ENCODE data around the gene RNF166. TPM values are rescaled to one million over a fixed set of nuclear protein-coding genes. Genes with fewer than 3 reads are reported as not detected.

Gene RNF166
- total and polyA plus RNA-seq, 4 donors: 7.8 to 27.2 (median 23.5) TPM

- H3K27me3 ChIP-seq (ENCODE audit: control insufficient read depth, insufficient read depth, low read length): peaks cover 53% of the 10 kb centered on the region
- no peak overlapping the region for H3K4me3 ChIP-seq (ENCODE audit: low read depth, low read length)
- no peaks in the 10 kb centered on the region for H3K9me3 ChIP-seq (ENCODE audit: control insufficient read depth, insufficient read depth, low read length)
- 61% methylated on average over 6 of the region's 10 CpGs for WGBS (ENCODE audit: insufficient coverage)
- peaks cover 21% of the 10 kb centered on the region for H3K4me1 ChIP-seq (ENCODE audit: control insufficient read depth, insufficient read depth, low read length)
- H3K36me3 ChIP-seq (ENCODE audit: control insufficient read depth, insufficient read depth, low read length): no peaks in the 10 kb centered on the region
- no peak for DNase-seq (ENCODE audit: low read depth in 4 of 6, low spot score in 6 of 6)
- no peak overlapping the region for H3K27ac ChIP-seq (ENCODE audit: low read depth, low read length)
These were observed 19.0 kb downstream of the RNF166 start for GRCh38 chr16:88687254-88687576.

GRCh38 chr16:88686439-88687253 is 19.6 kb downstream of the RNF166 start, which contains the start of gene SNAI3:
Gene SNAI3 (minus strand): TSS chr16:88686507. CDS start chr16:88686406, 101 bp downstream.
- H3K27me3 ChIP-seq (ENCODE audit: control insufficient read depth, insufficient read depth, low read length): peaks cover 56% of the 10 kb centered on the region
- peak in 2 of 6 donors; percentile 55 to 59 for DNase-seq (ENCODE audit: low read depth in 4 of 6, low spot score in 6 of 6)
- peak within 1 kb of the TSS; percentile 24 for H3K4me3 ChIP-seq (ENCODE audit: low read depth, low read length)
- peaks cover 26% of the 10 kb centered on the region for H3K4me1 ChIP-seq (ENCODE audit: control insufficient read depth, insufficient read depth, low read length)
- H3K27ac ChIP-seq (ENCODE audit: low read depth, low read length): no peak within 1 kb of the TSS
- 5% methylated on average over 65 of the region's 65 CpGs for WGBS (ENCODE audit: insufficient coverage)
- H3K9me3 ChIP-seq (ENCODE audit: control insufficient read depth, insufficient read depth, low read length): no peaks in the 10 kb centered on the region
- no peaks in the 10 kb centered on the region for H3K36me3 ChIP-seq (ENCODE audit: control insufficient read depth, insufficient read depth, low read length)

- no peaks in the 10 kb centered on the region for H3K9me3 ChIP-seq (ENCODE audit: control insufficient read depth, insufficient read depth, low read length)
- no peak for DNase-seq (ENCODE audit: low read depth in 4 of 6, low spot score in 6 of 6)
- peaks cover 30% of the 10 kb centered on the region for H3K4me1 ChIP-seq (ENCODE audit: control insufficient read depth, insufficient read depth, low read length)
- H3K36me3 ChIP-seq (ENCODE audit: control insufficient read depth, insufficient read depth, low read length): no peaks in the 10 kb centered on the region
- H3K27me3 ChIP-seq (ENCODE audit: control insufficient read depth, insufficient read depth, low read length): peaks cover 59% of the 10 kb centered on the region
- peak overlapping the region; percentile 24 for H3K4me3 ChIP-seq (ENCODE audit: low read depth, low read length)
- H3K27ac ChIP-seq (ENCODE audit: low read depth, low read length): no peak overlapping the region
- 0% methylated on average over 23 of the region's 25 CpGs for WGBS (ENCODE audit: insufficient coverage)
These were observed 20.2 kb downstream of the RNF166 start for GRCh38 chr16:88686062-88686438.

GRCh38 chr16:88685156-88686061 is 20.8 kb downstream of the RNF166 start:
- DNase-seq (ENCODE audit: low read depth in 4 of 6, low spot score in 6 of 6): no peak
- peaks cover 61% of the 10 kb centered on the region for H3K27me3 ChIP-seq (ENCODE audit: control insufficient read depth, insufficient read depth, low read length)
- peaks cover 30% of the 10 kb centered on the region for H3K4me1 ChIP-seq (ENCODE audit: control insufficient read depth, insufficient read depth, low read length)
- no peaks in the 10 kb centered on the region for H3K36me3 ChIP-seq (ENCODE audit: control insufficient read depth, insufficient read depth, low read length)
- no peak overlapping the region for H3K4me3 ChIP-seq (ENCODE audit: low read depth, low read length)
- no peaks in the 10 kb centered on the region for H3K9me3 ChIP-seq (ENCODE audit: control insufficient read depth, insufficient read depth, low read length)
- H3K27ac ChIP-seq (ENCODE audit: low read depth, low read length): no peak overlapping the region
- WGBS (ENCODE audit: insufficient coverage): 9% methylated on average over 21 of the region's 33 CpGs

GRCh38 chr16:88684569-88685155 is 21.5 kb downstream of the RNF166 start:
- no peak for DNase-seq (ENCODE audit: low read depth in 4 of 6, low spot score in 6 of 6)
- Histone ChIP-seq H3K27me3 (ENCODE audit: control insufficient read depth, insufficient read depth, low read length) (peaks cover 61% of the 10 kb centered on the region), H3K9me3 (ENCODE audit: control insufficient read depth, insufficient read depth, low read length) (no peaks in the 10 kb centered on the region), H3K4me3 (ENCODE audit: low read depth, low read length) (no peak overlapping the region), H3K27ac (ENCODE audit: low read depth, low read length) (no peak overlapping the region), H3K4me1 (ENCODE audit: control insufficient read depth, insufficient read depth, low read length) (peaks cover 30% of the 10 kb centered on the region), H3K36me3 (ENCODE audit: control insufficient read depth, insufficient read depth, low read length) (no peaks in the 10 kb centered on the region)
- WGBS (ENCODE audit: insufficient coverage): 65% methylated on average over 14 of the region's 15 CpGs

- H3K27ac ChIP-seq (ENCODE audit: low read depth, low read length): no peak overlapping the region
- H3K36me3 ChIP-seq (ENCODE audit: control insufficient read depth, insufficient read depth, low read length): peaks cover 3% of the 10 kb centered on the region
- whole genome bisulfite sequencing (ENCODE audit: insufficient coverage): 48% methylated on average over 21 of the region's 21 CpGs
- H3K9me3 ChIP-seq (ENCODE audit: control insufficient read depth, insufficient read depth, low read length): no peaks in the 10 kb centered on the region
- DNase-seq (ENCODE audit: low read depth in 4 of 6, low spot score in 6 of 6): peak in 1 of 6 donors; percentile 25
- peaks cover 50% of the 10 kb centered on the region for H3K27me3 ChIP-seq (ENCODE audit: control insufficient read depth, insufficient read depth, low read length)
- no peak overlapping the region for H3K4me3 ChIP-seq (ENCODE audit: low read depth, low read length)
- peaks cover 36% of the 10 kb centered on the region for H3K4me1 ChIP-seq (ENCODE audit: control insufficient read depth, insufficient read depth, low read length)
These were observed 24.3 kb downstream of the RNF166 start for GRCh38 chr16:88681709-88682451.

GRCh38 chr16:88681084-88681680 is 25.0 kb downstream of the RNF166 start:
- 56% methylated on average over 31 of the region's 31 CpGs for WGBS (ENCODE audit: insufficient coverage)
- Histone ChIP-seq H3K4me3 (ENCODE audit: low read depth, low read length) (no peak overlapping the region), H3K4me1 (ENCODE audit: control insufficient read depth, insufficient read depth, low read length) (peaks cover 30% of the 10 kb centered on the region), H3K27ac (ENCODE audit: low read depth, low read length) (no peak overlapping the region), H3K27me3 (ENCODE audit: control insufficient read depth, insufficient read depth, low read length) (peaks cover 45% of the 10 kb centered on the region), H3K36me3 (ENCODE audit: control insufficient read depth, insufficient read depth, low read length) (peaks cover 9% of the 10 kb centered on the region), H3K9me3 (ENCODE audit: control insufficient read depth, insufficient read depth, low read length) (no peaks in the 10 kb centered on the region)
- DNase-seq (ENCODE audit: low read depth in 4 of 6, low spot score in 6 of 6): no peak

- Histone ChIP-seq H3K4me3 (ENCODE audit: low read depth, low read length) (no peak overlapping the region), H3K27ac (ENCODE audit: low read depth, low read length) (no peak overlapping the region), H3K36me3 (ENCODE audit: control insufficient read depth, insufficient read depth, low read length) (peaks cover 13% of the 10 kb centered on the region), H3K4me1 (ENCODE audit: control insufficient read depth, insufficient read depth, low read length) (peaks cover 24% of the 10 kb centered on the region), H3K9me3 (ENCODE audit: control insufficient read depth, insufficient read depth, low read length) (no peaks in the 10 kb centered on the region), H3K27me3 (ENCODE audit: control insufficient read depth, insufficient read depth, low read length) (peaks cover 39% of the 10 kb centered on the region)
- WGBS (ENCODE audit: insufficient coverage): 79% methylated on average over 3 of the region's 5 CpGs
- DNase-seq (ENCODE audit: low read depth in 4 of 6, low spot score in 6 of 6): no peak
These were observed 25.6 kb downstream of the RNF166 start for GRCh38 chr16:88680554-88681083.

Data from spinal cord (tissue), 10 donors.